ENCODE results near the gene DPH1.

DPH1 gene

DNA sequence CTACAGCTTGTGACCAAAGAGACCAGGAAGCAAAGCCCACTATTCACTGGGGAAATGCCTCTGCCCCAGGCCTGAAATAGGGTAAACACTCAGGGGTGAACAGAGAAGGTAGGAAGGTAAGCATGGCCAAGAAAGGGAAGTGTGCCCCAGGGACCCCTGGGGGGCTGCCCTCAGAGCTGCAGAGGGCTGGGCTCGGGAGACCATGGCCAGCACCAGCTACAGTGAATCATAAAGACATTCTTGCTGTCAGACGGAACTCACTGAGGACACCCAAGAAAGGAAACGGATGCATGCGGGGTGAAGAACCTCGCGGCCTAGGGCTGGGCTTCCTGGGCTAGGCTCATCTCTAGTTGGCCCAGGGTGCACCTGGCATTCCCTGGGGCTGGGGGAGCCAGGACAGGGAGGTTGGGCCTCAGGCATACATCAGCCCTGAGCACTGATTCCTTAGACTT lies 34.6 kb downstream of the DPH1 start:
- no peak for DNase-seq

DNA sequence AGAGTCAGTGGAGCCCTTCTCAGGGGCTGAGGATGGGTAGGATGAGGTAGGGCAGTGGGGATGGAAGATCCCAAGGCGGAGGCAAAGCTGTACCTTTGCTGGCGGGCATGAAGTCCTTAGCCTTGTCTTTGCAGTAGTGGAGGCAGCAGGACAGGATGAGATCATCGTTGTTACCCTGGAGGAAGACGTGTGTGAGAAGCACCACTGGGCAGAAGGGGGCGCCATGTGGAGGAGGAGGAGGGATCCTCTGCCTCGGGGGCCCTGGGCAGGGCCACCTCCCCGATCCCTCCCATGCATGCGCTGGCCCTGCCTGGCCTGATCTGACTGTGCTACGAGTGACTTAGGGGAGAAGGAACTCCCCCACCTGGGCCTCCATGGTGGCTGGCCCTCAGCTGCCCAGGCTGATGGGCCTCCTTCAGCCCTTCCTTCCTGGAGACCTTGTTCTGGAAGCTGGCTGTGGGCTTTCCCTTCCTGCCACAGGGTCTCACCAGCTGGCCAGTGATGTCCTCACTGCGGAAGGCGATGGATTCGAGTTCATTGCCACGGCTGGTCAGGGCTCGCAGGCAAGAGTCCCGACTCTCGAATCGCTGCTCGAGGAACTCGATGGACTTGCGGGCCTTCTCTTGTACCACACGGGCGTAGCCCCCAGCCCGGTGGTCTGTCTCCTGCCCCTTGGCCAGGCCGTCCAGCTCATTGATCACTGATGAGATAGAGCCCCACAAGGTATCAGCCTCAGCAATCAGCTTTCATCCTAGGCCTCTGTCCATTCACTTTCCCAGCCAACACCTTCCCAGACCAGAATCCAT lies 35.2 kb downstream of the DPH1 start:
- peak; percentile 58 for DNase-seq

DNA sequence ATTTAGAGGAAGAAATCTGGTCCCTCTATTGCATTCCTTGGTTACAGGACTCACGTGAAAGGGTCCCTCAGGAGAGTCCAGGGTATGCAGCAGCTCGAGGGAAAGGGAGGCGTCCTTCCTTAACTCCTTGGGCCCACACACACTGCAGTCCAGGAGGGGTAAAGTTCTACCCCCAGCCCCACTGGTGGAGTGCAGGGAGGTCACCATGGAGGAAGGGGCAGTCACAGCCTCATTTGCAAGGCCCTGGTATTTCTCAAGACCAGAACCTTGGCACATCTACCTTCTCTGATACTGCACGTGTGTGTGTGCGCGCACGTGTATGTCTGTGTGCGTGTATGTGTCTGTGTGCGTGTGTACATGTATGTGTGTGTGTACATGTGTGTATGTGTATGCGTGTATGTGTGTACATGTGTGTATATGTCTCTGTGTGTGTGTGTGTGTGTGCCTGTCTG lies 36.0 kb downstream of the DPH1 start:
- DNase-seq = no peak

DNA sequence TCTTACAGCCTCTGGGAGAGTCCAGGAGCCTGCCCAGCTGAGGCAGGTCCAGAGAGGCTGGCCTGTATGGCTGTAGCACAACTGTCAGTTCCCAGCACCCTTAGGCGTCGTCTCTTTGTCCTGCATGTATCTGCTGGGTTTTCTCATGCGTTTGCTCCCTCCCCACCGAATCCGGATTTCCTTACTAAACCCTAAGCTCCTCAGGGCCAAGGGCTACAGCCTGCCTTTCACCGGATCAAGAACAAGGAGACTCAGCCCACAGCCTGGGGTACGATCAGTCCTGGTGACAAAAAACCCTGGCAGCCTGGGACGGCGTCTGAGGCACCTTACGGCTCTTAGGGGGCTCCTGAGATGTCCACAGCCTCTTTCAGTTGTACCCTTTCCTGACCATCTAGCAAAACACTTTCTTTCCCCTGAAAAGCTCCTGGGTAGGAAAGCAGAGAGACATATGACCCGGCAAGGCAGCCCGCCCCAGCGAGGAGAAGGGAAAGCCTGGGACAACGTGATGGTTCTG lies 37.2 kb downstream of the DPH1 start:
- DNase-seq = no peak

DNA sequence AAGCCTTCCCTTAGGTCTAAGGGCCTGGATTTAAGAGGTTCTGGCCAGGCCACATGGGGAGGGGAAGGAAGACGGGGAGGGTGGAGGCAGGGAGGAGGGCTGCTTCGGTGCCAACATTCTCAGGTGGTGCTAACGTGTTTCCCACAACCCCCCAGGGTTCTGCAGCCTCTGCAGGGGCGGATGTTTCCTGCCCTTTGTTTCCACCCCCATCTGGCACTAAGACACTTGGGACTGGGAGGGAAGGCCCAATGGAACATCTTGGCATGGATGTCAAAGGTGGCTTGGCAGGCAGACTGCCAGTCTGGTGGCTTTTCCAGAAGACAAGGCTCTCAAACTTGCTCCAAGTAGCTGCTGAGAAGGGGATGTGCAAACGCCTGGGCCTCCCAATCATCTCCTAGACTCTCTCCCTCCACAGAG lies 37.7 kb downstream of the DPH1 start:
- no peak for DNase-seq

DNA sequence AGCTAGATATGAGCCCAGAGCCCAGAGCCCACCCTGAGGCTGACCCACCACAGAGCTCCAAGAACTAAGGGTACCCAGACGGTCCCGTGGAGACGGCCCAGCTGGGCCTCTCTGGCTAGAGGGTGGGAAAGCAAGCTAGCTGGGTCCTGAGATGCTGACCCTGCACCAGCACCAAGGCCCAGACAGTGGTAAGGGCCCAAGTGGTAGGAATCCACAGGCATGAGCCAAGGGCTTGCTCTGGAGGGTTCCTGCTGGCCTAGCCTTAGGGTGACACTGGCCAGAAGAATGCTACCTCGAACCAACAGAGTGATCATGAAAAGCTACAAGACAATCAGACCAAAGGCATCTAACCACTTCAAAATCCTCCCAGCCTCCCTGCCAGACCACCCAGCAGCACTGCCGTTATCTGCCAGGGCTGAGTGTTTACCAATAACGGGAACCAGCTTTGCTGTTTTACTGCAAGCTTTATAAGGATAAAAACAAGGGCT lies 38.1 kb downstream of the DPH1 start:
- no peak for DNase-seq

DNA sequence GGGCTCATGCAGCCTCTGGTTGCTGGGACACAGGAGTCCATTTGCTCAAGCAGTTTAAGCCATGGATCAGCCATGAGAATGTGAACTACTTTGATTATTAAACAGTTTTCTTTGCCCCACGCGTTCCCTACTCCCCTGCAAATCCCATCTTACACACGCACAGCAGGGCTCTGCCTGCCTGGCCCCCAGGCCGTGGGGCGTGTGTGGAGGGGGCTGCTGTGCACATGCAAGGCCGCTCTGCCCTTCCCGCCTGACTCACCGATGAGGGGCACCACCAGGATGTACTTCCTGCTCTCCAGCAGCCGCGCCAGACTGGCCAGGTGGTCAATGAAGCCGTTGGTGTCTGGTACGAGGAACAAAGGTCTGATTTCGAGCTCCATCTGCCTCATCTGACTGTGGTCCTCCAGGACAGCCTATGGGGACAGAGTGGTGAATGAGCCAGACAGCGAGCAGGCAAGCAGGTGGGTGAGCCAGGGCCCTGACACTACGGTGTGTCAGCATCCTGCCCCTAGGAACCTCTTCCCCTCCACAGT lies 38.6 kb downstream of the DPH1 start:
- DNase-seq = no peak

DNA sequence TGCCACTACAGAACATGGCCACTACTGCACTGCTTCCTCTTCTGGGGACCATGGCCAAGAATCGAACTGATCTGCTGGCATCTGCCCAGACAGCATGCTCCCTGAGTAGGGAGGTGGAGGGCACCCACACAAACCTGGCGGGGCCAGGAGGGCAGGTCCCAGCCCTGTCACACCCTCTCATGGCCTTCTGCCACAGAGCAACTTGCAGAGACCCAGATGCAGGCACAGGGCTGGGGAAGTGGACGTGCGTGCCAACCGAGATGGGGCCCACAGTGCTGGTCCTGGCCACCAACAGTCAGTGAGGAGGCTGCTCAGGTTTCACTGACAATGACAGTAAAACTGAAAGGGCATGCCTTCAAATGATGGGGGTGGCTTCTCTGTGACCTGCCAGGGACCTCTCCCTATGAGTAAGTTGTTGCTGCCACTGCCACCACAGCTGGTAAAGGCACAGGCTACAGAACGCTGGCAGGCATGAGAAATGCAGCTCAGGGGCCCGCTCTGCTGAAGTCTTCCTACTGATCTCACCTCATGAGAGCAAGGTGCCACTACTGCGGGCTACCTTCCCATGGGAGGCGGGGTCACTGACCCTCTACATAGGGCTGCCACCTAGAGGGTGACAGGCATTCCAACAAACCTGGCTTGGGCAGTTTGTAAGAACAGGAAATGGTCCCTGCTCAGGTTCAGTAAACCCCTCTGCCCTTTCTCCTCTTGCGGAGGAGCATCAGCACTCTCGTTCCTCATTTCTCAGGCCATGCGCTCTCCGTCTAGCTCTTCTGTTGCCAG lies 40.5 kb downstream of the DPH1 start:
- DNase-seq = peak; percentile 80

DNA sequence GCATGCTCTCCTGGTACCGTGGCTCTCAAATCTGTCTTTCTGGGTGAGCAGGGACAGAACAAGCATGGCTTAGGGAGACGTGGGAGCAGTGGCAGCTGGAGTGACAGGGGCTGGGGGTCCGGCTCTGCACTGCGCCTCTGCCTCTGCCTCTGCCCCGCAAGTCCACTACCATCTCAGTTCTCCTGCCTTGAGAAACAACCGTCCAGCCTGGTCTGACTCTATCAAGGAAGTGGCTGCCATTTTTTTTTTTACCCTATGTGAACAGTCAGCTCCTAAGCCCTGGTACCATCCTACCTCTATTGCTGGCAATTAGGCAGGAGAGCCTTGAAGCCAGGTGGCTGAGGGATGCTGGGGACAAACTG lies 41.1 kb downstream of the DPH1 start:
- no peak for DNase-seq

DNA sequence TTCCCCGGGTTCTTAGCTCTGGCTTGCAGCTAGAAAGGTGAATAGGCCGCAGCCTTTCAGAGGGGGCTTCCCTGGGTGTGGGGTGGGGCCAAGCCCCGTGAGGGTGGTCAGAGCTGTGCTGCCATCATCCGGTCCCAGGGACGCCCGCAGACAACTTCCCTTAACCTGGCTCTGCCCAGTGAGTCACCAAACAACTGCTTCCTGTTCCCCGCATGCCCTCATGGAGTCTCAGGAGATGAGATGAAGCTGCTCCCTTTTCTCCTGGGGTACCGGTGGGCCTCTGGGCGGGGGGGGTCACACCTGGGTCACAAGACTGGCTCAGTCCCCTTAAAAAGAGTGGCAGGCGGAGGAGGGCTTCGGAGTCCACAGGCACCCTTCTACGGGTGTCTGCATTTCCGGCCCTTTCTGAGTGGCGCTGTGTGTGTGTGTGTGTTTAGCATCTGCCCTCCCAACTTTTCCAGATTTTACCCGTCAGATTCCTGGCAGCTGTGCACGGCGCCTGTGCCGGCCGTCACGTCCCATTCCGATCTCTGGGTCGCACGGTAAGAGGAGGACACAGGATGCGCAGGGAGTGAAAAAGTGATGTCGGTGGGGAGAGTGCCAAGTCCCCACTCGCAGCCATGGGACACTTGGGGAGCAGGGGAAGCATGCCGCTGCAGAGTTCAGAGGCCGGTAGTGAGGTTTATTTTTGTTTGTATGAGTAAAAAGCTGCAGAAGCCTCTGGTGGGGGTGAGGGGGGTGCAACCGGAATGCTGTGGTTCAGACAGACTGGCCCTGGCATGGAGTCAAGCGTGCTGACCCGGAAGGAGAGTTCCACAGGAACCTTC lies 41.7 kb downstream of the DPH1 start:
- DNase-seq = no peak

DNA sequence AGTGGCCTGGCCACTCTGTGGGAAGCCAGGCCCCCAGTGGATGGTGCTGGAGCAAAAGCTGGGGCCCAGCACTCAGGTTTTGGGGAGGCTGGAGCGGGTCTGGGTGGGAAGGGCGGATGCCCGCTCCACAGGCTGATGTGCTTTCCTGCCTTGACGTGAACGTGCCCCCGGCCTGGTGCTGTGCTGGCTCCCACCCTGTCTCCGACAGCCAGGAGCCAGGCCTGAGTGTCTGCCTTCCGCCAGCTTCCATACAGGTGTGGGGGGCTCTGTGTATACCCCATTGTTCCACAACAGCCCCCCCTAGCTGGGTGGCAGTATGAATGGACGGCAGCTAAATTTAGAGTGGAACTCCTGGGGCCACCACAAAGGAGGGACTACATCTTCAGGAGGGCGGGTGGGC lies 45.0 kb downstream of the DPH1 start:
- DNase-seq = no peak

DNA sequence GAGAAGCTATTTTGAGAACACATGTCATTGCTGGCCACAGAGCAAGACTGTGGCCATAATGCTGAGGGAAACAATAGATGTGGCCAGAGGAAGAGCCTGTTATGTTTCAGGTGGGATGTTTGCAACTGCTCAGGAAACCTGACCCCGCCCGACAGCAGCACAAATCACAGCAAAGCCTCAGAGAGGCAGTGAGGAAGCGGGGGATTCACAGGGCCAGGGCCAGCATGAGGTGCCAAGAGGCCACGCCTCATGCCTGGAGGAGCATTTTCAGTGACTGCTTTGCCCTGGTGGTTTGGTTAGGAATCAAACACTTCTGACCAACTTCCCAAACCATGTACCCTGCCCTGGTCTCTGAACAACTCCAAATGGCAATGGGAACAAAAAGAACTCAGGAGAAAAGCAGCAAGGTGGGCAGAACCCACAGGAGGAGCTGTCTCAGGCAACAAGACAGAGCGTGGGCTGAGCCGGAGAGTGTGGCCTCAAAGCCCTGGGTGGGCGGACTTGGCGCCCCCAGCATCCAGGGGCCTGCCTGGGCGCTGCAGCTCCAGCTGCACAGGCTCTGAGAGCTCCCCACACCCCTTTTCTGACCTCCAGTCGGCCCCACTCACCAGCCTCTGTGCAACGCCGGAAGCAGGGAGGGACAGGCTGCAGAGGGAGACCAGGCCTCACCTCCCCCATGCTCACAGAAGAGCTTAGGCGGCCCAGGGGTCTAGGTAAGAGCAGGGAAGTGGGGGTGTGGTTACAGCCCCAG lies 45.6 kb downstream of the DPH1 start:
- no peak for DNase-seq

DNA sequence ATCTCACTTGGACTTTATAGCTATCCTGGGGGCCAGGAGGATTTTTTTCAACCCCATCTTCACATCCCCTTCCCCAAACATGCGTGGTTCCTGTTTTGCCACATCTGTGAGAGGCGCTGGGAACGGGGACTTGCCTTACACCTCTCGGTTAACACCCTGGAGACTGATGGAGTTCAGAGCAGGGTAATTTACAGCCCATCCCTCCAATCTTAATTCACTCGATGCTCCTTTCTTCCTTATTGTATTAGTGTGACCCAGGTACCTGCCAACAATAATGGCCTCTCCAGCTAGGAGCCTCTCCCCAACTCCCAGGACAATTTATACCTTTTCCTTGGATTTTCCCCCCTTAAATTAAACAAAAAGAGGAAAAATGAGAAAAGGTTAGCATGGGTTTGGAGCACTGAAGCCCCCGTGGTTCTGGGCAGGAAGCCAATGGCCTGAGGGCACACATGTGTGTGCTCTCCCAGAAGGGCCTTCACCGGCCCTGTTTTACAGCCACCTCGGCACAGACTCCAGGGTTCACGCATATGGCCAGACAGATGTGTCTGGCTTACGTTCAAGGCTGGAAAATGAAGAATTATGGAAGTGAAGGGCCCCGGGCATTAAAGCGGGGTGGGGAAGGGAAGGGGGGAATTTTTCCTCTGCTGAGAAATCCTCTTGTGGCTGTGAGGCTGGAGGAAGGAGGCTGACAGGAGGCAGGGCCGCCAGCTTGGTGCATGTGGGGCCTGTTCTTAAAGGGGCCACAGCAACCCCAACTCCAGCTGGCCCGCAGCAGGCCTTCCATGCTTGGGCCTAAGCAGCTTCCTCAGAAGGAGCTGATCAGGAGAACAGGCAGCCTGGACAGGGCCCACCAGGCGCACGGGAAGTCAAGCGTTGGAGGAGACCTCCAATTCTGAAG lies 46.4 kb downstream of the DPH1 start:
- no peak for DNase-seq

DNA sequence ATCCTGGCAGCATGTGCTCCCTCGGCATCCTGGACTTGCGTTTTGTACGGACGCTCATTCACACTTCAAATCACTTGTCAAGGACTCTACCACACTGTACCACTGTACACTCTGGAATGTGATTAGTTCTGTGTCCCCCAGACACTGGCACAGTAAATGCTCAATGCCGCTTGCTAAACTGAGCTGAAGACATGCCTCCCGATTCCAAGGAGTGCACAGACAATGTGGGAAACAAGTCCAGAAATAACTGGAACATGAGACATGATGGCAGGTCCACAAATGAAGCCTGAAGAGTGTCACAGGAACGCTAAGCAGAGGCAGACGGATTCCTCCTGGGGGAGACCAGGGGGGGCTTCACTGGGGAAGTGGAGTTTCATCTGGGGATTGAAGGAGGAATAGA lies 47.1 kb downstream of the DPH1 start:
- DNase-seq = no peak

DNA sequence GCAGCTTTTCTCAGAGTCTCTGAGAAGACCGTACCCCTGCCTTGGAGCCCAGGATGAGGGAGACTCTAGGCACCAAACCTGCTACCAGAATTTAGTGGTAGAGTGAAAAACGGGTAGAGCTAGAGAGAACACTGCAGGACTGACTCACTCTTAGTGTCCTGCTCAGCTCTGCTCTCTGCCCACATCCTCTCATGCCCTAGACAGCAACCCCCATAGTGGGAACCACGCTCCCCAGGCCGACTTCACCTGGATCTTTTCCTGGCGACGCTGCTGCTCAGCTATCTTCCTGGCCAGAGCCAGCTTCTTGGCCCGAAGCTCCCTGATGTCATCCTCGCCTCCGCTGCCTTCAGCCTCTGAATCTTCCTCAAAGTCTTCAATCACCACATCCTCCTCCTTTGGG lies 51.6 kb downstream of the DPH1 start:
- no peak for DNase-seq

DNA sequence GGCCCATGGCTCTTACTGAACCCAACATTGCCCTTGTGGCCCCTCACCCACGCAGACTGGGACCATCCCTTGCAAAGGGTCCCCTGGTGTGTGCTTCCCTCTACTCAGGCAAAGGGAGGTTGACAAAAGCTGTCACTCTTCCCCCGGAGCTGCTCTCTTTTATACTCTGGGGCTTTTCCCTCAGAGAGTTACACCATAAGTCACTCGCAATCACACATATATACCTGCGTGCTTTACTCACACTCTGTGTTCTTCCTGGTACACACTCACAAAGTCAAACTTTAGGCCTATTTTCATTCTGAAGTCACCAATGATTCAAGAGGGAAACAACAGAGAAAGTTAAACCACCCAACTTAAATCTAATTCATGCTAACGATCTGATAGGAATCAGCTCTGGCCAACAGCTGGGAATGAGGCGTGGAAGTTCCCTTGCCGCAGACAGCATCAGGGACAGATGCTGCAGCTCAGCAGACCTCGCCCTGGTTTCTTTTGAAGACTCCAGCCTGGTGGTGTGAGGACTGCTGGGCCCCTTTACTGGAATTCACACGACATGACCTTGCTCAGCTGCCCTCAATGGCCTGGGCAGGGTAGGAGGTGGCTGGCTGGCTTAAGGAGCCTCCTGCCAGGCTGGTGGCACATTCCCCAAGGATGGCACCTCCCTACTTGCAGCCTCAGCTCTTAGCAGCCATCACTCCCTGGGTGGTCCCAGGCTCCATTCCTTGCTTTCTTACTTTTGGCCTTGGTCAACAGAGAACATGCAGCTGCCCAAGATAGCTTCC lies 52.2 kb downstream of the DPH1 start:
- no peak for DNase-seq

DNA sequence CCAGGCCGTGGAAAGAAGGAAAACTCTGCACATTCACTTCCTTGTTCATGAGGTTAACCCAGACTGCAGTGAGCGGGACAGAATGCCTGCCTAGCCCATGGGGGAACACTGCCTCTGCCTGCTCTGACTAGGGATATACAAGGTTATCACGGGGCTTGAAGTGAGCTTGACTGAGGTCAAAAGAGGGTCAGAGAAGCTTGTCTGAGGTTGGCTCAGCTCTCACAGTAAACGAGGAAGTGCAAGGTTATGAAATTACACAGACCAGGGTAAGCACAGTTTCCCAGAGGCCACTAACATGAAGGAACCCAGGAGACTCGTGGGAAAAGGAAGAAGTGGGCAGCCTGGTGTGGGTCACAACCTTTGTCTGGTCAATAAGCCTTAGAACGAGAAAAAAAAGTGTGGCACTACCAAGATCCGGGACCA lies 53.7 kb downstream of the DPH1 start:
- DNase-seq = no peak

DNA sequence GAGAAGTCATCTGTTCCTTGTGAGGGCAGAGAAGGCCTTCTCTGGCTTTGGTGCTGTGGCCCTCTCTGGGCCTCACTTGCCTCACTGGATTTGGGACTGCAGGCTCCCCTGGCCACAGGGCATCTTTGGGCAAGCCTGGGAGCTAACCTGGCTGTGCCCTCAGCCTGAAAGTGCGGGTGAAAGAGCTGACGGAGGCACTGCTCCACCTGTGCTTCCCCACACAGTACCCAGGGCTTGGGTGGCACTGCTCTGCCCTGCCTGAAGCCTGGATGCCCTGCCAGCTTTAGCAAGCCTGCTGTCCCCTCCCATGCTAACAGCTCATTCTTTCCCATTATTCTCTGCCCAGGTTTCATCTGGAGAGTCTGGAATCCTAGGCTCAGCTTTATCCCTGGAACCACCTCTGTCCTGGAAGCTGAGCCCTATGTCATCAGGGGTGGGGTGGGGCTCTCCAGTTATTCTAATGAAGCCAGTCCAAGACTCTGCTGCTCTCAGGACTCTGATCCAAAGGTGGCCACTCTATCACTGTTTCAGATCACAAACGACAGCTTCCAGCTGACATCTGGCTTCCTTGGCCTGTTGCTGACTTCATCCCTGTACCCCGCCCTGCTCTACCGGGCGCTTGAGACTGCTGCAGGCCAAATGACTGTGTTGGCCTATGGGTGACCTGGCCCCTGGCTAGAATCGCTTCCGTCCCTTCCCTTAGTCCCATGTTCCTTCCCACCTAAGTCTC lies 54.2 kb downstream of the DPH1 start:
- no peak for DNase-seq
